ENCODE data around the gene INF2. TPM values are rescaled to one million over a fixed set of nuclear protein-coding genes. Genes with fewer than 3 reads are reported as not detected.

The INF2 gene
- 51.7 and 52.7 TPM in 2 replicates for total RNA-seq

DNA sequence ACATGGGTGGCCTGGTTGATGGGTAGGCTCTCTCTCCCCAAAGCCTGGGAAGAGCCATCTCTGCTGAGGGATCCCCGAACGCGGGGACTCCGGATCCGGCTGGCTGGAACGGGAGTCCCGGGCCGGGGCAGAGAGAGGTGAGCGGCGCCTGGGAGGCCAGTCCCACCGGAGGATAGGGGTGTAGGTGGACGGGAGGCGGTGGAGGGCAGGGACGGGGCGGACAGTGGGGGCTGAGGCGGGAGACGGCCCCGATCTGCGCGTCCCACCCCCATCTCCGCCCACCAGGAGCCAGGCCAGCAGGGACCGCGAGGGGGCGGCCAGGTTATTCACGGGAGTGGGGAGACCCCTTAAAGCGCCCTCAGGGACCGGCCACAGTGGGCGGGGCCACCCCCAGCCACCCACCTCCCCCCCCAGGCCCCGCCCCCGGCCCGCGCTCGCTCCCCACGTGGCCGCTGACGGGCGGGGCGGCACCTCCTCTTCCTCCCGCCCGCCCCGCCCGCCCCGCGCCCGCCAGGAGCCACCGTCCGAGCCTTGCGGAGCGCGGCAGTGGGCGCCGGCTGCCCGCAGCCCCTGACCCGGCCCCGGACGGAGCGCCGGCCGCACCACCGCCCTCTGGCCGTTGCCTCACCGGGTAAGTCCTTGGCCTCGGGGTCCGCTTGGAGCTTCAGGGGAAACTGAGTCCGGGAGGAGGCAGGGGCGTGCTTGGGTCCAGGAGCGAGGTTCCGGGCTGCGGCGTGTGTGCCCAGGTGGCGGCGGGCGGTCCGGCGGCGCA is at the start of gene INF2:
INF2 (plus strand) TSS at position 510 of the 772 bp plus-strand sequence. CDS start 11,748 bp downstream, outside the sequence.

DNA sequence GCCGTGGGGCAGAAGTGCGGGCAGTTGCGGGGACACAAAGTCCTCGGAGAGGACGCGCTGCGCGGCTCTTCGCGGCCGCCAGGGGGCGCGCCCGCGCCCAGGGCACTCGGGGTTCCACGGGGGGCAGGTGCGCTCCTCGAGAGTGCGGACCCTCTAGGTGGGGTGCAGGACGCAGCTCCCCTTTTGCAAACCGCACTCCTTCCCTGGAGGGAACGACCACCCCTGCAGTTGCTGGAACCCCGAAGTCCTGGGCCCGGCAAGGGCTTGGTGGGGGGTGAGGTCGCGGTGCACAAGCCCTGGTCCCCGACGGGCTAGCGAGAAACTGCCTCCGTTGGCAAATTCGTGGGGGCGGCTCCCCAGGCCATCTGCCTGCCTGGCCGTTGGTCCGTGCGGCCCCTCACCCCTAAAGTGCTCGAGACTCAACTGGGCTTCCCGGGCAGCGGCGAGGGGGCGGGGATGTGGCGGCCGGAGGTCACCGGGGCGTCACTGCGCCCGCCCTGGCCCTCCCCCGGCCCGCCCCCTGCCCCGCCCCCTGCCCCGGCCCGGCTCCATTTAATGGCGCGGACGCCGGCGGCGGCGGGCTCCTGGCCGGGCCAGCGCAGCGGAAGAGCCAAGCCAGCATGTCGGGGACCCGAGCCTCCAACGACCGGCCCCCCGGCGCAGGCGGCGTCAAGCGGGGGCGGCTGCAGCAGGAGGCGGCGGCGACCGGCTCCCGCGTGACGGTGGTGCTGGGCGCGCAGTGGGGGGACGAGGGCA is 34.4 kb downstream of the INF2 start, which contains the start of gene ADSS1:
ADSS1 (plus strand) TSS at position 579 of the 756 bp plus-strand sequence; CDS start at position 621, 42 bp downstream.

DNA sequence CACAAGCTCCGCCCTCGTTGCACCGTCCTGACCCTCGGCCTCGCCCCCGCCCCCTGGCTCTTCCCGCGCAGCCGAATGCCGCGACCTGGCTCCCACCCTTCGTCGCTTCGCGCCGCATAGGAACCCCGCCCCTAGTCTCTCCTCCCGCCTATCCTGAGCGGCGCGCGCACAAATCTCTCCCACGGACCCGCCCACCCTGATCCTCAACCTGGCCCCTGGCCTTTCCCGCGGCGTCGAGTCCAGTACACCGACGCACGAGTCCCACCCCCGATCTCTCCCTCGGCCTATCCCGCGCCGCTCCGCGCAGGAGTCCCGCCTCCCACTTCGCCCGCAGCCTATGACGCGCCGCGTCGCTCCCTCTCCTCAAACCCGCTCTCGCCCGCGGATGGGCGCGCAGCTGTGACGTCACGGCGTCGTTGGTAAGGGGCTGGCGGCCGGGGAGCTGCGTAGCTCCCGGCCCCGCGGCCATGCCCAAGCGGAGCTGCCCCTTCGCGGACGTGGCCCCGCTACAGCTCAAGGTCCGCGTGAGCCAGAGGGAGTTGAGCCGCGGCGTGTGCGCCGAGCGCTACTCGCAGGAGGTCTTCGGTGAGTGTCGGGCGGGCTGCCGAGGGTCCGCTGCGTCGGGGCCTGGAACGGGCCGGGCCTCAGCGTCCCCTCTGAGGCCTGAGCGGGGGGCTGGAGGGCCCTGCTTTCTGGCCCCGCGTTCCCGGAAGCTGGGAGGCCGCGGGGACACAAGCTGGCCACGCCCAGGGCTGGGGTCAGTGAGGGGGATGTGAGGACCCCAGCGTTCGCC is 63.5 kb downstream of the INF2 start, which contains the start of gene SIVA1:
SIVA1 (plus strand) TSS at position 413 of the 793 bp plus-strand sequence; CDS start at position 468, 55 bp downstream.

Other genes with a start within 250 kb of the INF2 start
- gene C14orf180, start 109.9 kb upstream of the INF2 start, total RNA-seq: not detected in 2 replicates
- gene TMEM179, start 84.8 kb upstream of the INF2 start, total RNA-seq: not detected in 2 replicates
- gene ADSS1, start 34.6 kb downstream of the INF2 start, total RNA-seq: 6.3 and 13.0 TPM in 2 replicates
- gene SIVA1, start 63.5 kb downstream of the INF2 start, total RNA-seq: 184 and 211 TPM in 2 replicates
- 115 and 128 TPM in 2 replicates for gene AKT1, start 106.1 kb downstream of the INF2 start, total RNA-seq
- 3.1 and 3.4 TPM in 2 replicates for gene ZBTB42, start 111.5 kb downstream of the INF2 start, total RNA-seq
- gene CEP170B, start 175.7 kb downstream of the INF2 start, total RNA-seq: 17.5 and 17.8 TPM in 2 replicates
- not detected in 2 replicates for gene PLD4, start 235.3 kb downstream of the INF2 start, total RNA-seq